Endothelial cell (in vitro differentiated cells): Measurements from ENCODE around the gene GMDS. TPM values are rescaled to one million over a fixed set of nuclear protein-coding genes. Genes with fewer than 3 reads are reported as not detected.

ENCODE experiments used
- DNase-seq: peaks from one replicate; pipeline ENCODE4 v3.0.0; 2021; ENCODE audit warnings: low spot score
- H3K27ac Mint-ChIP-seq: one replicate; pipeline ENCODE4 v1.8.0; 2021; ENCODE audit warnings: mixed read lengths, inconsistent platforms; ENCODE audit not compliant: unreplicated experiment
- H3K27me3 Mint-ChIP-seq: one replicate; pipeline ENCODE4 v1.8.0; 2021; ENCODE audit warnings: mild to moderate bottlenecking, moderate library complexity, mixed read lengths, inconsistent platforms; ENCODE audit not compliant: unreplicated experiment
- H3K36me3 Mint-ChIP-seq: one replicate; pipeline ENCODE4 v1.8.0; 2021; ENCODE audit warnings: mild to moderate bottlenecking, low read depth, mixed read lengths, inconsistent platforms; ENCODE audit not compliant: unreplicated experiment
- H3K4me1 Mint-ChIP-seq: one replicate; pipeline ENCODE4 v1.8.0; 2021; ENCODE audit warnings: mild to moderate bottlenecking, mixed read lengths, inconsistent platforms; ENCODE audit not compliant: unreplicated experiment
- H3K4me3 Mint-ChIP-seq: one replicate; pipeline ENCODE4 v1.8.0; 2021; ENCODE audit warnings: mild to moderate bottlenecking, mixed read lengths, inconsistent platforms; ENCODE audit not compliant: unreplicated experiment
- H3K9me3 Mint-ChIP-seq: one replicate; pipeline ENCODE4 v1.8.0; 2021; ENCODE audit warnings: mixed read lengths, inconsistent platforms; ENCODE audit not compliant: unreplicated experiment
- total RNA-seq: library from RNA; stranded (reverse); fragmentation: NEBNext Ultra II Directional; extraction: Animal tissue kit (Norgen Biotek cat#: 25700); gene quantifications from one replicate; pipeline ENCODE4 v1.2.1, GENCODE V29; 2021; ENCODE audit not compliant: unreplicated experiment
- TF ChIP-seq, protein P1 (sequence below): fragments of 200-600 bp; sonication (generic); IDR thresholded peaks from one replicate; pipeline ENCODE4 v1.5.0; 2021; ENCODE audit warnings: antibody characterized with exemption; ENCODE audit not compliant: unreplicated experiment

Gene GMDS
- total RNA-seq, 1 donor from 2014 or later: 36.0 TPM

DNA sequence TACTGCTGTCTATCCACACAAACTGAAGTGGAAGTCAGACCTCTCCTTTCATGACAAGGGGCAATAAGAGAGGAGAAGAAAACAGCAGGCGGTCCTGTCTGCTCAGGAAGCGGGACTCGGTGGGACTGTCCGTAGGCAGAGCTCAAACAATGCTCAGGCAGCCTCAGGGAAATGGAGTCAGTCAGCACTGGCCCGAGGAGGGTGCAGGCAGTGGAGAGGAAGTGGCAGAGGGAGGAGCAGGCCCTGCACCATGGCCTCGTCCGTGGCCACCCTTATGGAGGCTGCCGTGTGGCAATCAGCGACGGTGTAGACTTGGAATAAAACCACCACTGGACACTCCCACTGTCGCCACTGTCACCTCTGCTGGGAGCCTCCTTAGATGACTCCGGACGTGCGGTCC lies 616.1 kb downstream of the GMDS start:
- Mint-ChIP-seq H3K27me3 (peaks cover 3% of the 10 kb centered on the region), H3K4me1 (peaks cover 69% of the 10 kb centered on the region), H3K4me3 (no peak overlapping the region), H3K9me3 (no peaks in the 10 kb centered on the region), H3K36me3 (peaks cover 3% of the 10 kb centered on the region), H3K27ac (peak overlapping the region; percentile 81)
- TF ChIP-seq, protein P1, sequence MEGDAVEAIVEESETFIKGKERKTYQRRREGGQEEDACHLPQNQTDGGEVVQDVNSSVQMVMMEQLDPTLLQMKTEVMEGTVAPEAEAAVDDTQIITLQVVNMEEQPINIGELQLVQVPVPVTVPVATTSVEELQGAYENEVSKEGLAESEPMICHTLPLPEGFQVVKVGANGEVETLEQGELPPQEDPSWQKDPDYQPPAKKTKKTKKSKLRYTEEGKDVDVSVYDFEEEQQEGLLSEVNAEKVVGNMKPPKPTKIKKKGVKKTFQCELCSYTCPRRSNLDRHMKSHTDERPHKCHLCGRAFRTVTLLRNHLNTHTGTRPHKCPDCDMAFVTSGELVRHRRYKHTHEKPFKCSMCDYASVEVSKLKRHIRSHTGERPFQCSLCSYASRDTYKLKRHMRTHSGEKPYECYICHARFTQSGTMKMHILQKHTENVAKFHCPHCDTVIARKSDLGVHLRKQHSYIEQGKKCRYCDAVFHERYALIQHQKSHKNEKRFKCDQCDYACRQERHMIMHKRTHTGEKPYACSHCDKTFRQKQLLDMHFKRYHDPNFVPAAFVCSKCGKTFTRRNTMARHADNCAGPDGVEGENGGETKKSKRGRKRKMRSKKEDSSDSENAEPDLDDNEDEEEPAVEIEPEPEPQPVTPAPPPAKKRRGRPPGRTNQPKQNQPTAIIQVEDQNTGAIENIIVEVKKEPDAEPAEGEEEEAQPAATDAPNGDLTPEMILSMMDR: no peak
- peak; percentile 31 for DNase-seq

DNA sequence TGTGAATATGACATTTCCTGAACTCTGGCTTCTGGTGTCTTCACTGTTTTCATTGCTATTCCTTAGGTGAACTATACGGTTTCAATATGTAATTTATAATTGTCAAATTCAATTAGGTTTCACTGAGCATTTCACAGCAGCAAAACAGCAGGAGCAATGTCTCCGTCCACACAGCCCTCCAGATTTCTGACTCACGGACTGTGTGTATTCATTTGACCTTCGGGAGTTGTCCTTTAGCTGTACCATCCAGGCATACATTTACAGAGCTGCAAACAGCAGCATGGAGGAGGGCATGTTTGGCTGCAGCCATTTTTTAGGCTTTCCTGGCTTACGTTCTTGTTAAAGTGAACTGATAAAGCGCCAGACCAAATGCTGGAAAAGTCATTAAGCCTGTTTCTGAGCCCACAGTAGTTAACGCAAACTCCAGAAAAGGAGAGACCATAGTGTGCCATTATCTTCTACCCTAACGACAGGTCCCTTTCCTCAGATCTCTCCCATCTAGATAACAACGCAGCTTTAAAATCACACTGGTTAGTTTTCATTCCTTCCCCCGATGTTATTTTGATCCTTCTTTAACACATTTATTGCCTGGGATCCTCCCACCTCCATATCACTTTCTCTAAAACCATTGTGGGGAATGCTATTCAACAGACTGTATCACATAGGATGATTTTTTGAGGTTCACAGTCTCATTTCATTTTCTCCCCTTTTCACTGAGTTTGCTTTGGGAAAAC lies 617.4 kb downstream of the GMDS start:
- H3K27ac Mint-ChIP-seq: peak overlapping the region; percentile 0
- peaks cover 7% of the 10 kb centered on the region for H3K27me3 Mint-ChIP-seq
- no peak for DNase-seq
- peaks cover 73% of the 10 kb centered on the region for H3K4me1 Mint-ChIP-seq
- H3K4me3 Mint-ChIP-seq: no peak overlapping the region
- TF ChIP-seq, protein P1: no peak
- H3K9me3 Mint-ChIP-seq: no peaks in the 10 kb centered on the region
- H3K36me3 Mint-ChIP-seq: peaks cover 3% of the 10 kb centered on the region

DNA sequence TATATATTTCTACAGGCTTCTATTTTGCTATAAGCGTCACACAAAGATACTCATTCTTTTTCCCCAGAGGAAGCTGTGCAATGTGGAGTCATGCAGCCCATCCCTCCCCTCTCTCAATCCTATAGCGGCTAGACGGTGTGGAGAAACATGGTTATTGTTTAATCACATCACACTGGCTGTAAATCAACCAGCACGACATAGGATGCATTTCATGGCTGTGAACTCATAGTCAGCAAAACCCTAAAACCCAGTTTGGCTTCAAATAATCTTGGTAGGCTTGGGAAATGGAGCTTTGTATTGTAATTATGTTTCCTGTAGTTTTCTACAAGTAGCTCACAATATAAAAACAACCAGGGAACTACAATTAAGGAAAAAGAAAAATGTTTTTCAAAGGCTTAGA lies 618.9 kb downstream of the GMDS start:
- H3K36me3 Mint-ChIP-seq: peaks cover 9% of the 10 kb centered on the region
- H3K9me3 Mint-ChIP-seq: no peaks in the 10 kb centered on the region
- peaks cover 11% of the 10 kb centered on the region for H3K27me3 Mint-ChIP-seq
- no peak for DNase-seq
- no peak overlapping the region for H3K27ac Mint-ChIP-seq
- peak overlapping the region; percentile 48 for H3K4me3 Mint-ChIP-seq
- H3K4me1 Mint-ChIP-seq: peaks cover 79% of the 10 kb centered on the region
- TF ChIP-seq, protein P1: no peak

DNA sequence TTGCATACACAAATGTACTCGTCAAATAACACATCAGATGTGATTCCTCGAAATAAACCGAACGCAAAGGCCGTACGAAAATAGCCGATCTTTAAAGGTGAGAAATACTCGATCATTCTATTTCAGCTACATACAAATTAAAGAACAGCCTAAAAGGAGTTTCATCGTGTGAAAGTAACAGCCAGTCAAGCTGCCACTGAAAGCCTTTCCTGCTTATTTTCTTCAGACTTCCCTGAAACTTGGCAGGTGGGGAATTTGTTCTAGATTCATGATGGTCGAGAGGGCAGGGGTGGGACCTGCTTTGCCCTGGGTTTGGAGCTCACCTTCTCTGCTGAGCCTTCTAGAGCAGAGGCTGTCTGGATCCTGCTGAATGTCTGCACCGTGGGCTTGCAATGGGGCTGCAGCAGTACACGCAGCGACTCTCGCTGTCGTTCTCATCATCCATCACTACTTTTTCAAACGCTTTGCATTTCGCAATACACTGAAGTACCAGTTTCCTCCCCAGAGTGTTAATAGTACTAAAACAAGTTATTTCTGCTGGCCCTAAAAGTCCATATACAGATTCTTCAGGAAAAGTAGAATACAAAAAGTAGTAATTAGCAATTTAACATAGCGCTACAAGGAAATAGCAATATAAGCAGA lies 619.5 kb downstream of the GMDS start:
- TF ChIP-seq, protein P1: no peak
- H3K27me3 Mint-ChIP-seq: peaks cover 14% of the 10 kb centered on the region
- no peak for DNase-seq
- peaks cover 9% of the 10 kb centered on the region for H3K36me3 Mint-ChIP-seq
- peaks cover 77% of the 10 kb centered on the region for H3K4me1 Mint-ChIP-seq
- H3K27ac Mint-ChIP-seq: no peak overlapping the region
- no peaks in the 10 kb centered on the region for H3K9me3 Mint-ChIP-seq
- H3K4me3 Mint-ChIP-seq: peak overlapping the region; percentile 48
